Endometrial microvascular endothelial cells (primary cell): ENCODE measurements around the gene RDH5. TPM values are rescaled to one million over a fixed set of nuclear protein-coding genes. Genes with fewer than 3 reads are reported as not detected.

Experiments
- in situ Hi-C: cut with HindIII; loops from 2 replicates; pipeline ENCODE4 v1.10.0; 2017; ENCODE audit warnings: low sequenced_read_pairs, low pct_unique_long_range_greater_than_20kb; ENCODE audit errors: inconsistent ontology term
- total RNA-seq: library from RNA; depleted of rRNA; stranded (reverse); fragments of >200 nt; gene quantifications from one replicate; pipeline ENCODE4 v1.2.3, GENCODE V29; 2015; ENCODE audit errors: inconsistent ontology term

Gene RDH5
- total RNA-seq, 1 donor from 2014 or later, result not detected

- in situ Hi-C loops, result no loop called here
These were observed 47.0 kb downstream of the RDH5 start for GRCh38 chr12:55767156-55767555.

- in situ Hi-C loops, result no loop called here
These were observed 51.5 kb downstream of the RDH5 start for GRCh38 chr12:55771736-55772135.

Other genes starting within 250 kb of the RDH5 start
- not detected for gene OR6C68, start 228.0 kb upstream of the RDH5 start, total RNA-seq
- not detected for gene OR6C4, start 170.8 kb upstream of the RDH5 start, total RNA-seq
- gene OR2AP1, start 147.9 kb upstream of the RDH5 start, total RNA-seq, result not detected
- gene OR10P1, start 83.5 kb upstream of the RDH5 start, total RNA-seq, result not detected
- gene ITGA7, start 12.5 kb upstream of the RDH5 start, total RNA-seq, result not detected
- 139 TPM for gene BLOC1S1, start 4.3 kb upstream of the RDH5 start, total RNA-seq
- 847 TPM for gene CD63, start 8.6 kb downstream of the RDH5 start, total RNA-seq
- gene GDF11, start 22.7 kb downstream of the RDH5 start, total RNA-seq, result 5.5 TPM
- 85.2 TPM for gene SARNP, start 97.3 kb downstream of the RDH5 start, total RNA-seq
- 44.0 TPM for gene ORMDL2, start 97.6 kb downstream of the RDH5 start, total RNA-seq
- gene DNAJC14, start 109.2 kb downstream of the RDH5 start, total RNA-seq, result 37.7 TPM
- gene MMP19, start 122.5 kb downstream of the RDH5 start, total RNA-seq, result 6.0 TPM
- gene PYM1, start 207.5 kb downstream of the RDH5 start, total RNA-seq, result 29.1 TPM
- 82.4 TPM for gene DGKA, start 210.8 kb downstream of the RDH5 start, total RNA-seq
- gene PMEL, start 245.6 kb downstream of the RDH5 start, total RNA-seq, result not detected
- gene CDK2, start 246.4 kb downstream of the RDH5 start, total RNA-seq, result 61.3 TPM